Ecto neural progenitor cell (in vitro differentiated cells): Measurements from ENCODE around the gene FBXO27.
"Not testable (repeated sequence)": the region's sequence is repeated elsewhere in the genome, so short reads cannot be mapped to it uniquely, and the experiment has no call there.

Experiments used
- DNase-seq: peaks from one replicate; pipeline ENCODE4 v3.0.0-alpha.2; 2018; ENCODE audit warnings: low spot score

FBXO27 gene

GRCh38 chr19:39038098-39038497 lies 5.7 kb upstream of the FBXO27 start:
- DNase-seq = peak; percentile 78

GRCh38 chr19:39037194-39037593 lies 4.8 kb upstream of the FBXO27 start:
- no peak for DNase-seq

- DNase-seq = no peak
Measured at GRCh38 chr19:39036581-39036980, 4.2 kb upstream of the FBXO27 start.

- DNase-seq = peak; percentile 98
Measured at GRCh38 chr19:39031368-39032062, 834 bp downstream of the FBXO27 start.

GRCh38 chr19:39030854-39031367 lies 1.4 kb downstream of the FBXO27 start:
- no peak for DNase-seq

GRCh38 chr19:39024875-39025641 lies 7.3 kb downstream of the FBXO27 start:
- no peak for DNase-seq

- no peak for DNase-seq
Measured at GRCh38 chr19:39021063-39021462, 11.3 kb downstream of the FBXO27 start.

- no peak for DNase-seq
Measured at GRCh38 chr19:39017646-39018045, 14.7 kb downstream of the FBXO27 start.

- no peak for DNase-seq
Measured at GRCh38 chr19:39017026-39017425, 15.3 kb downstream of the FBXO27 start.

- DNase-seq = no peak
Measured at GRCh38 chr19:39014037-39014436, 18.3 kb downstream of the FBXO27 start.

- DNase-seq = no peak
Measured at GRCh38 chr19:39009001-39009400, 23.3 kb downstream of the FBXO27 start.

- DNase-seq = no peak
Measured at GRCh38 chr19:39008137-39008536, 24.2 kb downstream of the FBXO27 start.

- no peak for DNase-seq
Measured at GRCh38 chr19:39007096-39007495, 25.3 kb downstream of the FBXO27 start.

- DNase-seq = no peak
Measured at GRCh38 chr19:39004403-39004802, 27.9 kb downstream of the FBXO27 start.

GRCh38 chr19:39003796-39004195 lies 28.6 kb downstream of the FBXO27 start:
- DNase-seq = no peak

GRCh38 chr19:39003188-39003587 lies 29.2 kb downstream of the FBXO27 start:
- DNase-seq = no peak

GRCh38 chr19:39001041-39001440 lies 31.3 kb downstream of the FBXO27 start:
- no peak for DNase-seq

- not testable (repeated sequence) for DNase-seq
Measured at GRCh38 chr19:38997576-38997975, 34.8 kb downstream of the FBXO27 start.

GRCh38 chr19:38993271-38993670 lies 39.1 kb downstream of the FBXO27 start:
- no peak for DNase-seq

GRCh38 chr19:38990949-38991697 lies 41.2 kb downstream of the FBXO27 start:
- DNase-seq = no peak

- DNase-seq = not testable (repeated sequence)
Measured at GRCh38 chr19:38989614-38990013, 42.7 kb downstream of the FBXO27 start.

GRCh38 chr19:38989066-38989605 lies 43.2 kb downstream of the FBXO27 start:
- peak; percentile 82 for DNase-seq
